ENCODE measurements around the gene TPBGL. TPM values are rescaled to one million over a fixed set of nuclear protein-coding genes. Genes with fewer than 3 reads are reported as not detected.
A peak's percentile ranks its signal among the peaks of the same experiment; 100 is the strongest.

The TPBGL gene
- total and polyA plus RNA-seq, 3 donors from 2014 or later = 8.1 to 15.4 (median 10.0) TPM

DNA sequence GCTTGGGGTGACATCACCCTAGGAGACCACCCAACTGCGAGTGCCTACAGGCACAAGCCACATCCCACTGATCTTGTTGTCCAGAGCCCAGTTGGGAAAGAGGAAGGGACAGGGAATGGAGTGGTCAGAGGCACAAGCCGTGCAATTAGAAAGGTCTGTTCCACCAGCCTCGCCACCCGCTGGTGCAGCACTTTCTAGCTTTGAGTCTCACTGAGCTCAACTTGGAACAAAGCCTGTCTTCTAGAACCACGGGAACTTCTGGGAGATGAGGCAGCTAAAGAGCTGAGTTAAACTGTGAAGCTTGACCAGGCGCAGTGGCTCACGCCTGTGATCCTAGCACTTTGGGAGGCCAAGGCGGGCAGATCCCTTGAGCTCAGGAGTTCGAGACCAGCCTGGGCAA, 29.3 kb downstream of the TPBGL start:
- intact Hi-C loops (cut with DNase I; ENCODE audit: low total_unique reads) = no loop called here
- no peak overlapping the region for H3K27ac ChIP-seq
- 84 to 88% methylated on average over 9 of the region's 9 CpGs for WGBS, 2 donors
- H3K4me3 ChIP-seq = no peak overlapping the region
- no peaks in the 10 kb centered on the region for H3K4me1 ChIP-seq
- DNase-seq = no peak
- H3K9me3 ChIP-seq = no peaks in the 10 kb centered on the region
- H3K27me3 ChIP-seq = no peaks in the 10 kb centered on the region
- TF ChIP-seq, protein P1, sequence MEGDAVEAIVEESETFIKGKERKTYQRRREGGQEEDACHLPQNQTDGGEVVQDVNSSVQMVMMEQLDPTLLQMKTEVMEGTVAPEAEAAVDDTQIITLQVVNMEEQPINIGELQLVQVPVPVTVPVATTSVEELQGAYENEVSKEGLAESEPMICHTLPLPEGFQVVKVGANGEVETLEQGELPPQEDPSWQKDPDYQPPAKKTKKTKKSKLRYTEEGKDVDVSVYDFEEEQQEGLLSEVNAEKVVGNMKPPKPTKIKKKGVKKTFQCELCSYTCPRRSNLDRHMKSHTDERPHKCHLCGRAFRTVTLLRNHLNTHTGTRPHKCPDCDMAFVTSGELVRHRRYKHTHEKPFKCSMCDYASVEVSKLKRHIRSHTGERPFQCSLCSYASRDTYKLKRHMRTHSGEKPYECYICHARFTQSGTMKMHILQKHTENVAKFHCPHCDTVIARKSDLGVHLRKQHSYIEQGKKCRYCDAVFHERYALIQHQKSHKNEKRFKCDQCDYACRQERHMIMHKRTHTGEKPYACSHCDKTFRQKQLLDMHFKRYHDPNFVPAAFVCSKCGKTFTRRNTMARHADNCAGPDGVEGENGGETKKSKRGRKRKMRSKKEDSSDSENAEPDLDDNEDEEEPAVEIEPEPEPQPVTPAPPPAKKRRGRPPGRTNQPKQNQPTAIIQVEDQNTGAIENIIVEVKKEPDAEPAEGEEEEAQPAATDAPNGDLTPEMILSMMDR (IDR thresholded peaks at IDR 0.05) = no peak
- TF ChIP-seq POLR2A (IDR thresholded peaks at IDR 0.05) = no peak
- H3K36me3 ChIP-seq (ENCODE audit: low read depth, missing control alignments) = no peaks in the 10 kb centered on the region

DNA sequence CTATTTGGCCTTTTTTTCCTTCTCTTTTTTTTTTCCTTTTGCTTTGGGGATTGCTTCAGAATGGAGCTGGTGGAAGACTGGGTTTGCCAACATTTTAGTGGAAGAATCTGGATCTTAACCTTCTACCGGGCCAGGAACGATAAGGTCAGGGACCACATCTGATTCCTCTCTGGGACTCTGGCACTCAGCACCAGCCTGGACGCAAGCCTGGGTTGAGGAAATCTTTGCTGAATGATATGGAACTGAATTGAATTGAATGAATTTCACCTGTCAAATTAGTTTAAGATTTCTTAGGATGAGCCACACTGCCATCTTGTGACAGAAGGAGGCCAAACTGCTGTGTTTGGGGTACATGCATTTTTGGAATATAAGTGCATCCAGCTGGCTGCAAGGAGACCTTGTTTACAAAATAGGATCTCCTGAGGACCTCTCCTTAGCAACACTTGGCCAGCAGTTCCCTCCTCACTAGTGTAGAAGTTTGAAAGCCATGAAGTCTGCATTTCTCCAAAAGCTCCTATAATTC, 30.4 kb downstream of the TPBGL start:
- no peak for TF ChIP-seq POLR2A (IDR thresholded peaks at IDR 0.05)
- TF ChIP-seq, protein P1 (IDR thresholded peaks at IDR 0.05) = no peak
- Histone ChIP-seq H3K36me3 (ENCODE audit: low read depth, missing control alignments) (no peaks in the 10 kb centered on the region), H3K27me3 (no peaks in the 10 kb centered on the region), H3K4me1 (no peaks in the 10 kb centered on the region), H3K27ac (no peak overlapping the region), H3K9me3 (no peaks in the 10 kb centered on the region), H3K4me3 (no peak overlapping the region)
- intact Hi-C loops (cut with DNase I; ENCODE audit: low total_unique reads) = no loop called here
- WGBS, 2 donors = 42 to 49% methylated on average over 3 of the region's 3 CpGs
- DNase-seq = peak; percentile 42

DNA sequence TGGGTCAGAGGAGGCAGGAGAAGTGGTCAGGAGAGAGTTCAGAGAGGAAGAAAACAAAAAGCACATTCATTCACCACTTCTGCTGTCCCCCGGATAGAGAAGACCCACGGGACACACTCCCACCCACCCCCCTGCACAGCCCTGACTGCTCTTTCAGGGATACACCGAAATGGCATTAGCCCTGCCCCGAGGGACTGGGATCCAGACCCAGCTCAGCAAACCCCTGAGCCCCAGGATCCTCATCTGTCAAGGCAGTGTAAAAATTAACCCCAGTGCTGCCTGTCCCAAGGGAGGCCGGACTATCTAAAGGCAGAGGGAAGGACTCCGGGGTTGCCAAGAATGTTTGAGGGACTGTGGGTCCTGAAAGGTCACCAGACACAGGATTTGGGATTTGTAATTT, 31.2 kb downstream of the TPBGL start:
- no peaks in the 10 kb centered on the region for H3K4me1 ChIP-seq
- intact Hi-C loops (cut with DNase I; ENCODE audit: low total_unique reads) = no loop called here
- no peak overlapping the region for H3K27ac ChIP-seq
- no peaks in the 10 kb centered on the region for H3K36me3 ChIP-seq (ENCODE audit: low read depth, missing control alignments)
- TF ChIP-seq POLR2A (IDR thresholded peaks at IDR 0.05) = no peak
- TF ChIP-seq, protein P1 (IDR thresholded peaks at IDR 0.05) = no peak
- H3K27me3 ChIP-seq = no peaks in the 10 kb centered on the region
- H3K9me3 ChIP-seq = no peaks in the 10 kb centered on the region
- H3K4me3 ChIP-seq = no peak overlapping the region
- WGBS, 2 donors = 59 to 73% methylated on average over 6 of the region's 6 CpGs
- no peak for DNase-seq

DNA sequence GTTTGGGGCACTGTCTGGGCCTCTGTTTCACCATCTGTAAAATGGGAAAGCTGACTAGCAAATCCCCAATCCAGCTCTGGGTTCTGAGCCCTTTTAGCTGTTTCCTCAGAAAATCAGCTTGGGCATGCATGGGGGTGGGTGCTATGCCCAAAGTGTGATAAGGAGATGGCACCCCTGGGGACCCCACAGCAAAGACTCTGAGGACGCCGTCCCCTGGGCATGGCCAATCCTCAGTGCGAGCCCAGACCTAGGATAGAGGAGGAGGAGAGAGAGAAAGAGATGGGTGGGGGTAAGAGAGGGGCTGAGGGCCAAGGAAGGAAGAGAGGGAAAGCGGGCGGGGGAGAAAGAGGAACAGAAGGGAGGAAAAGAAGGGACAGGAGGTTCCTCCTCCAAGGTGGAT, 31.8 kb downstream of the TPBGL start:
- Histone ChIP-seq H3K4me3 (no peak overlapping the region), H3K36me3 (ENCODE audit: low read depth, missing control alignments) (no peaks in the 10 kb centered on the region), H3K27ac (no peak overlapping the region), H3K4me1 (no peaks in the 10 kb centered on the region), H3K27me3 (no peaks in the 10 kb centered on the region), H3K9me3 (no peaks in the 10 kb centered on the region)
- no peak for DNase-seq
- intact Hi-C loops (cut with DNase I; ENCODE audit: low total_unique reads) = no loop called here
- WGBS, 2 donors = 83 to 95% methylated on average over 5 of the region's 5 CpGs
- TF ChIP-seq POLR2A (IDR thresholded peaks at IDR 0.05) = no peak
- TF ChIP-seq, protein P1 (IDR thresholded peaks at IDR 0.05) = no peak

DNA sequence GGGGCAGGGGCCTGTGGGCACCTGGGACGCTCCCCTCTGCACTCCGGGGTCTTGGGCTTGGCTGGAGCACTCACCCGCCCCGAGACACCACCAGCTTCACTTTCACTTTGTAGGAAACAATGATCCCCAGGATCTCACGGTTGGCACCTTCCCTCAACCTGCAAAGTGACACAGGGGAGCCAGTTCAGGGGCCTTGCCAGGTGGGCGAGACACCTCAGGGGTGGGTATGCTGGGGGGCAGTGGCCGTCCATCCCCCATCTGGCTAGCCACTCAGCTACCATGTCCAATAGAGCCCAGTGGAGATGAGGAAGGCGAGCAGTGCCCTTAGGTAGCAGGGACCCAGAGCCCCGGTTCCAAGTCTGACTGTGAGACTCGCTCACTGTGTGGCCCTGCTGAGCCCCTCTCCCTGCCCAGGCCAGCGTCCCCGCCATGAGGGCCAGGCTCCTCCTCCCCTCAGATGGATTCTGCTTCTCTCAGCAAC, 32.3 kb downstream of the TPBGL start:
- intact Hi-C loops (cut with DNase I; ENCODE audit: low total_unique reads) = no loop called here
- Histone ChIP-seq H3K27me3 (no peaks in the 10 kb centered on the region), H3K4me3 (no peak overlapping the region), H3K27ac (no peak overlapping the region), H3K4me1 (no peaks in the 10 kb centered on the region), H3K36me3 (ENCODE audit: low read depth, missing control alignments) (no peaks in the 10 kb centered on the region), H3K9me3 (no peaks in the 10 kb centered on the region)
- no peak for DNase-seq
- 87 to 96% methylated on average over 5 to 12 of the region's 12 CpGs for WGBS, 2 donors
- no peak for TF ChIP-seq POLR2A (IDR thresholded peaks at IDR 0.05)
- TF ChIP-seq, protein P1 (IDR thresholded peaks at IDR 0.05) = no peak

Data from testis (tissue), 3 donors.